Lung microvascular endothelial cell (primary cell): ENCODE results near the gene XPOT. TPM values are rescaled to one million over a fixed set of nuclear protein-coding genes. Genes with fewer than 3 reads are reported as not detected.

Source experiments
- DNase-seq, 2 donors: peaks; one replicate each; pipeline versions ENCODE4 v3.0.0 to v3.0.0-alpha.2; 2010; ENCODE audit warnings: low read depth in 2 of 2
- total RNA-seq: library from RNA; depleted of rRNA; stranded (reverse); fragments of >200 nt; gene quantifications from 2 replicates; pipeline ENCODE4 v1.2.1, GENCODE V29; 2014

Gene XPOT
- total RNA-seq, 1 donor from 2014 or later = 44.8 TPM

- DNase-seq = peak in 1 of 2 donors; percentile 66
Measured at GRCh38 chr12:64461634-64462414, 57.6 kb downstream of the XPOT start.

GRCh38 chr12:64466178-64466577 is 62.0 kb downstream of the XPOT start:
- no peak for DNase-seq

- DNase-seq = peak in 1 of 2 donors; percentile 14
Measured at GRCh38 chr12:64468966-64469365, 64.8 kb downstream of the XPOT start.

GRCh38 chr12:64469455-64470142 is 65.4 kb downstream of the XPOT start:
- DNase-seq = no peak

- no peak for DNase-seq
Measured at GRCh38 chr12:64470495-64470894, 66.3 kb downstream of the XPOT start.

- DNase-seq = no peak
Measured at GRCh38 chr12:64473176-64473575, 69.0 kb downstream of the XPOT start.

GRCh38 chr12:64475518-64475917 is 71.3 kb downstream of the XPOT start:
- no peak for DNase-seq

- no peak for DNase-seq
Measured at GRCh38 chr12:64476844-64477243, 72.7 kb downstream of the XPOT start.

- DNase-seq = no peak
Measured at GRCh38 chr12:64478661-64479060, 74.5 kb downstream of the XPOT start.

GRCh38 chr12:64480148-64480547 is 76.0 kb downstream of the XPOT start:
- DNase-seq = no peak

GRCh38 chr12:64486657-64487056 is 82.5 kb downstream of the XPOT start:
- no peak for DNase-seq

GRCh38 chr12:64491718-64492117 is 87.5 kb downstream of the XPOT start:
- DNase-seq = no peak

- DNase-seq = no peak
Measured at GRCh38 chr12:64493513-64493912, 89.3 kb downstream of the XPOT start.

GRCh38 chr12:64494998-64495729 is 91.0 kb downstream of the XPOT start:
- DNase-seq = no peak

GRCh38 chr12:64496839-64497400 is 92.7 kb downstream of the XPOT start:
- no peak for DNase-seq

GRCh38 chr12:64497484-64497883 is 93.3 kb downstream of the XPOT start:
- DNase-seq = no peak

- no peak for DNase-seq
Measured at GRCh38 chr12:64497903-64498302, 93.7 kb downstream of the XPOT start.

GRCh38 chr12:64500394-64500793 is 96.2 kb downstream of the XPOT start:
- DNase-seq = no peak
